Naive B cell (primary cell): Measurements from ENCODE around the gene PDE8B. TPM values are rescaled to one million over a fixed set of nuclear protein-coding genes. Genes with fewer than 3 reads are reported as not detected.
"Not testable (repeated sequence)": the region's sequence is repeated elsewhere in the genome, so short reads cannot be mapped to it uniquely, and the experiment has no call there.

Experiments
- ATAC-seq, 2 donors: fragments of 150-1000 bp; cut with Tn5 transposase; 2 replicates each; pipeline ENCODE4 v1.10.0; 2021; ENCODE audit warnings: low read depth in 2 of 2, mild to moderate bottlenecking in 2 of 2, moderate library complexity in 2 of 2
- DNase-seq: peaks from one replicate; pipeline ENCODE4 v3.0.0; 2022
- H3K27ac Mint-ChIP-seq, 6 donors: one replicate each; pipeline ENCODE4 v1.8.0; 2020 to 2022; ENCODE audit warnings: mild to moderate bottlenecking in 6 of 6, mixed read lengths in 6 of 6, moderate library complexity in 5 of 6, inconsistent platforms in 2 of 6
- H3K27me3 Mint-ChIP-seq, 3 donors: one replicate each; pipeline ENCODE4 v1.8.0; 2021 to 2022; ENCODE audit warnings: mixed read lengths in 3 of 3, mild to moderate bottlenecking in 1 of 3
- H3K36me3 Mint-ChIP-seq, 2 donors: one replicate each; pipeline ENCODE4 v1.8.0; 2020 to 2022; ENCODE audit warnings: mixed read lengths in 2 of 2, inconsistent platforms in 1 of 2, mild to moderate bottlenecking in 1 of 2
- H3K4me1 Mint-ChIP-seq, 3 donors: one replicate each; pipeline ENCODE4 v1.8.0; 2020 to 2022; ENCODE audit warnings: mixed read lengths in 3 of 3, inconsistent platforms in 1 of 3, mild to moderate bottlenecking in 1 of 3, moderate library complexity in 1 of 3
- H3K4me3 Mint-ChIP-seq, 8 donors: one replicate each; pipeline ENCODE4 v1.8.0; 2020 to 2022; ENCODE audit warnings: mild to moderate bottlenecking in 8 of 8, mixed read lengths in 8 of 8, moderate library complexity in 8 of 8, inconsistent platforms in 2 of 8
- H3K9me3 Mint-ChIP-seq, 7 donors: one replicate each; pipeline ENCODE4 v1.8.0; 2020 to 2022; ENCODE audit warnings: mixed read lengths in 7 of 7, mild to moderate bottlenecking in 5 of 7, inconsistent platforms in 2 of 7, moderate library complexity in 1 of 7
- polyA plus RNA-seq, 6 donors: library from polyadenylated mRNA; unstranded; fragments of 300-500 nt; fragmentation: Illumina TruSeq; gene quantifications; one replicate each; pipeline ENCODE4 v1.2.3, GENCODE V29; 2021; ENCODE audit warnings: low read depth in 6 of 6

The PDE8B gene
- polyA plus RNA-seq, 6 donors from 2014 or later: 0.05 to 1.2 (median 0.13) TPM

DNA sequence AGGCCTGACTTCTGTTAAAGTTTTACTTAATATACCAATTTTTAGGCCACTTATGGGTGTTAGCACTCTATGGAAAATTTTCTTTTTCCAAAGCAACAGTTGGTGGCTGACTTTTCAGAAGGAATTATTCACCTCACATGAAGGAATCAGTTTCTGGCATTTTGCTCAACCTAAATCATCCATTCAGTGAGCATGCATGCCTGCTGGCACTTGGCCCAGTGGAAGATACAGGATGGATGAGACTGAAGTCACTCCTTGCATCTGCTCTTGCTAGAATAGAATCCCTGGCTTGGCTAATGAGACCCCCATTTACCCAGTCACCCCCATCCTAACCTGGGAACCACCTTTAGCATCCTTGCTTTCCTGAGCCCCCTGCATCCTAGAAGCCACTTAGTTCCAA, 149.9 kb downstream of the PDE8B start:
- Mint-ChIP-seq H3K27ac (no peak overlapping the region), H3K36me3 (no peaks in the 10 kb centered on the region), H3K4me1 (peaks cover 0 to 3% (median 0%) of the 10 kb centered on the region in 3 donors), H3K9me3 (no peaks in the 10 kb centered on the region), H3K4me3 (no peak overlapping the region), H3K27me3 (no peaks in the 10 kb centered on the region)
- DNase-seq (no peak), ATAC-seq (no peak)

GRCh38 chr5:77360973-77361372, 150.5 kb downstream of the PDE8B start:
- Mint-ChIP-seq H3K27me3 (no peaks in the 10 kb centered on the region), H3K4me1 (peaks cover 0 to 3% (median 0%) of the 10 kb centered on the region in 3 donors), H3K4me3 (no peak overlapping the region), H3K27ac (no peak overlapping the region), H3K9me3 (no peaks in the 10 kb centered on the region), H3K36me3 (no peaks in the 10 kb centered on the region)
- DNase-seq: no peak
- ATAC-seq: no peak

GRCh38 chr5:77366717-77367500, 156.4 kb downstream of the PDE8B start:
- H3K36me3 Mint-ChIP-seq: no peaks in the 10 kb centered on the region
- no peak overlapping the region for H3K4me3 Mint-ChIP-seq
- H3K27ac Mint-ChIP-seq: no peak overlapping the region
- DNase-seq (no peak), ATAC-seq (no peak)
- no peaks in the 10 kb centered on the region for H3K27me3 Mint-ChIP-seq
- no peaks in the 10 kb centered on the region for H3K9me3 Mint-ChIP-seq
- no peaks in the 10 kb centered on the region for H3K4me1 Mint-ChIP-seq

- H3K27me3 Mint-ChIP-seq: no peaks in the 10 kb centered on the region
- no peaks in the 10 kb centered on the region for H3K4me1 Mint-ChIP-seq
- no peak overlapping the region for H3K4me3 Mint-ChIP-seq
- no peaks in the 10 kb centered on the region for H3K9me3 Mint-ChIP-seq
- DNase-seq: no peak
- no peak for ATAC-seq
- H3K36me3 Mint-ChIP-seq: no peaks in the 10 kb centered on the region
- H3K27ac Mint-ChIP-seq: peak overlapping the region in 1 of 6 donors; percentile 1
Measured at GRCh38 chr5:77367741-77368140, 157.3 kb downstream of the PDE8B start.

- no peaks in the 10 kb centered on the region for H3K4me1 Mint-ChIP-seq
- no peaks in the 10 kb centered on the region for H3K27me3 Mint-ChIP-seq
- H3K9me3 Mint-ChIP-seq: no peaks in the 10 kb centered on the region
- H3K4me3 Mint-ChIP-seq: no peak overlapping the region
- no peaks in the 10 kb centered on the region for H3K36me3 Mint-ChIP-seq
- no peak for DNase-seq
- ATAC-seq: no peak
- peak overlapping the region in 2 of 6 donors; percentile 1 to 76 for H3K27ac Mint-ChIP-seq
Measured at GRCh38 chr5:77368367-77368766, 157.9 kb downstream of the PDE8B start.

DNA sequence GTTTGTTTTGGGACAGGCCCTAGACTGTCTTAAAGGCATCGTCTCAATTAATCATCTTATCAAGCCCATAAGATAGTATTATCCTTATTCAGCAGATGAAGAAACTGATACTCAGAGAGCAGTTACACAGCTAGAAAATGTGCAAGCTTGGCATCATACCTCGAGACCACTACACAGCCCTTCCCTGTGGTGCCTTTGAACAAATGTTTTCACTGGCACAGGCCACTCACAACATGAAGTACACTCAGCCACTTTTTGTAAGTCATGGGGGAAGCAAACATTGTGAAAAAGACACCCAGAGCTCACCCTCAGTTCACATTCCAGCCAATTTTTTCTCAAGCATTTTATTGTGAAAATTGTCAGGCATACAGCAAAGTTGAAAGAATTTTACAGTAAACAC, 159.1 kb downstream of the PDE8B start:
- no peaks in the 10 kb centered on the region for H3K9me3 Mint-ChIP-seq
- no peak overlapping the region for H3K4me3 Mint-ChIP-seq
- no peaks in the 10 kb centered on the region for H3K27me3 Mint-ChIP-seq
- H3K36me3 Mint-ChIP-seq: no peaks in the 10 kb centered on the region
- no peaks in the 10 kb centered on the region for H3K4me1 Mint-ChIP-seq
- ATAC-seq (no peak), DNase-seq (no peak)
- H3K27ac Mint-ChIP-seq: no peak overlapping the region

DNA sequence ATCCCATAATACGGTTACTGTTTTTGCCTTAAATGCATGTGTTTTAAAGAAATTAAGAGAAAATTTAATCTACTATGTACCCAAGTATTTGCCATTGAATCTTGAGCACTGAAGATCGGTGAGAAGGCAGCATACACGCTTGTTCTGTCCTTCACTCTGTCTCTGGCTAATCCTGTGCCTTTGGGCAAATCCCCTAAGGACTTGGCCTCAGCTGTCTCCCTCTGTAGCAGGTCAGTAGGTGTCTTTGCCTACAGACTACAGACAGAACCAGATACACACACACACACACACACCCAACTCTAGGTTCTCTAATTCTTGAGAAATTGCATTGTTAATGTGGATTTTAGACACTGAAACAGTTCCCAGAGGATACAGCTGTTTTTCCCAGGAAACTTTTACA, 164.2 kb downstream of the PDE8B start:
- Mint-ChIP-seq H3K4me1 (no peaks in the 10 kb centered on the region), H3K36me3 (no peaks in the 10 kb centered on the region), H3K9me3 (no peaks in the 10 kb centered on the region), H3K27me3 (peaks cover 0 to 6% (median 6%) of the 10 kb centered on the region in 3 donors), H3K4me3 (no peak overlapping the region), H3K27ac (peak overlapping the region in 1 of 6 donors; percentile 44)
- DNase-seq (no peak), ATAC-seq (no peak)

- Mint-ChIP-seq H3K27me3 (peaks cover 0 to 6% (median 6%) of the 10 kb centered on the region in 3 donors), H3K4me3 (no peak overlapping the region), H3K36me3 (no peaks in the 10 kb centered on the region), H3K9me3 (no peaks in the 10 kb centered on the region), H3K27ac (peak overlapping the region in 1 of 6 donors; percentile 12), H3K4me1 (no peaks in the 10 kb centered on the region)
- DNase-seq (no peak), ATAC-seq (no peak)
Measured at GRCh38 chr5:77376609-77377300, 166.3 kb downstream of the PDE8B start.

DNA sequence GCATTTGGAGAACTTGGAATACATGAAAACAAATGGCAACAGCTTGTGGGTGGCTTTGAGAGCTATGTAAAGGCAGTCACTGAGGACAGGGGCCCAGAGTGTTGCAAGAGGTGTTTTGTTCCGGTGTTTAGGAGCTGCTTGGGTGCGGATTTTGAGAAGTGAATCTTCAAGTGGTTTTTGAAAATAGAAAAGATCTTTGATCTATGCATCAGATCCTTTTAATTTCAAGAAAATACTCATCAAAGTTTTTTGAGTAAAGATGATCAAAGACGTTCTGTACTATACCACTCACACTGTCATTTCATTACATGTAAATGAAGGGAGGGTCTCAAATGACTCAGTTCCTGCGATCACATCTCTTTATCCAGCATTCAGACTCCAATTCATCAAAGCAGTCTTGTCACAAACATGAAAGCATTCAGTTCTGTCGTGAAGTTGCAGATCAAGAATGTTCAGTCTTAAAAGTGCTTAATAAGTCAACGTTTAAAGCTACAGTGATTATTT, 169.1 kb downstream of the PDE8B start:
- H3K27me3 Mint-ChIP-seq: peaks cover 0 to 6% (median 6%) of the 10 kb centered on the region in 3 donors
- peaks cover 0 to 5% (median 0%) of the 10 kb centered on the region in 7 donors for H3K9me3 Mint-ChIP-seq
- no peaks in the 10 kb centered on the region for H3K36me3 Mint-ChIP-seq
- no peaks in the 10 kb centered on the region for H3K4me1 Mint-ChIP-seq
- no peak overlapping the region for H3K27ac Mint-ChIP-seq
- ATAC-seq (no peak), DNase-seq (no peak)
- H3K4me3 Mint-ChIP-seq: no peak overlapping the region

DNA sequence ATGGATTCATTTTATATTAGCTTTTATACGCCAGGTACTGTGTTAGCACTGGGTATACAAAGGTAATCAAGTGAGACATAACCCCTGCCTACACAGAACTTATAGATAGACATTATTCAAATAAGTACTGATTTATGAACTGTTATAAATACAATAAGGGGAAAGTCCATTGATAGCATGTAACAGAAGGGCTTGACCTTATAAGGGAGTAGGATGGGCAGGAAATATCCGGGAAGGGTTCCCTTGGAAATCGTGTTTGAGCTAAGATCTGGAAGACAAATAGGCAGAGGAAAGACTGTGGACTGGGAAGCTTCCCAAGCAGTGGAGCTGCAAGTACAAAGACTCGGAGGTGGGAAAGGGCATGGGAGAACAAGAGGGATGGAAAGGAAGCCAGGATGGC, 170.2 kb downstream of the PDE8B start:
- Mint-ChIP-seq H3K9me3 (peaks cover 0 to 5% (median 0%) of the 10 kb centered on the region in 7 donors), H3K27me3 (peaks cover 0 to 6% (median 6%) of the 10 kb centered on the region in 3 donors), H3K4me3 (no peak overlapping the region), H3K4me1 (no peaks in the 10 kb centered on the region), H3K36me3 (no peaks in the 10 kb centered on the region), H3K27ac (no peak overlapping the region)
- DNase-seq (no peak), ATAC-seq (no peak)

DNA sequence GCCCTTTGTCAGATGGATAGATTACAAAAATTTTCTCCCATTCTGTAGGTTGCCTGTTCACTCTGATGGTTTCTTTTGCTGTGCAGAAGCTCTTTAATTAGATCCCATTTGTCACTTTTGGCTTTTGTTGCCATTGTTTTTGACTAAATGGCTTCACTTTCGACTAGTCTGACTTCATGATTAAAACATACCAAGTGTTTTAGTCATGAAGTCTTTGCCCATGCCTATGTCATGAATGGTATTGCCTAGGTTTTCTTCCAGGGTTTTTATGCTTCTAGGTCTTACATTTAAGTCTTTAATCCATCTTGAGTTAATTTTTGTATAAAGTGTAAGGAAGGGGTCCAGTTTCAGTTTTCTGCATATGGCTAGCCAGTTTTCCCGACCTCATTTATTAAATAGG, 172.9 kb downstream of the PDE8B start:
- not testable (repeated sequence) for H3K9me3 Mint-ChIP-seq, H3K4me3 Mint-ChIP-seq, ATAC-seq, H3K27me3 Mint-ChIP-seq, H3K4me1 Mint-ChIP-seq, H3K27ac Mint-ChIP-seq, DNase-seq, H3K36me3 Mint-ChIP-seq

DNA sequence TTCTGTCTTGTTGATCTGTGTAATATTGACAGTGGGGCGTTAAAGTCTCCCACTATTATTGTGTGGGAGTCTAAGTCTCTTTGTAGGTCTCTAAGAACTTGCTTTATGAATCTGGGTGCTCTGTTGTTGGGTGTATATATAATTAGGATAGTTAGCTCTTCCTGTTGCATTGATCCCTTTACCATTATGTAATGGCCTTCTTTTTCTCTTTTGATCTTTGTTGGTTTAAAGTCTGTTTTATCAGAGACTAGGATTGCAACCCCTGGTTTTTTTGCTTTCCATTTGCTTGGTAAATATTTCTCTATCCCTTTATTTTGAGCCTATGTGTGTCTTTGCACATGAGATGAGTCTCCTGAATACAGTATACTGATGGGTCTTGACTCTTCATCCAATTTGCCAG, 175.9 kb downstream of the PDE8B start:
- H3K4me3 Mint-ChIP-seq, H3K9me3 Mint-ChIP-seq, H3K36me3 Mint-ChIP-seq, H3K4me1 Mint-ChIP-seq, H3K27ac Mint-ChIP-seq, DNase-seq, H3K27me3 Mint-ChIP-seq, ATAC-seq: not testable (repeated sequence)

DNA sequence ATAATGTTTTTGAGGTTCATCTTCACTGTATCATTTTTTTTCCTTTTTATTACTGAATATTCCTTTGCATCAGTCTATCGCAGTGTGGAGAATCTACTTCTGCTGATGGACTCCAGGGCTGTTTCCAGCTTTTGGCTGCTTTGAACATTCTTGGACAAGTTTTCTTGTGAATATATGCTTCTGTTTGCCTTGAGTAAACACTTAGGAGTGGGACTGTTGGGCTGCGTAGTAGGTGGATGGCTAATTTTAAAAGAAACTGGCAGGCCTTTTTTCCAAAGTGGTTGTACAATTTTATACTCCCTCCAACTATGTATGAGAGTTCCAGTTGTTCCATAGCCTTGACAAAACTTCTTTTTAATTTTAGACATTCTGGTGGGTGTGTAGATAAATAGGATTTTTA, 179.3 kb downstream of the PDE8B start:
- Mint-ChIP-seq H3K27ac (peak overlapping the region in 1 of 6 donors; percentile 1), H3K4me1 (no peaks in the 10 kb centered on the region), H3K36me3 (no peaks in the 10 kb centered on the region), H3K9me3 (peaks cover 0 to 2% (median 0%) of the 10 kb centered on the region in 7 donors), H3K27me3 (no peaks in the 10 kb centered on the region), H3K4me3 (no peak overlapping the region)
- no peak for ATAC-seq
- DNase-seq: no peak

- H3K27me3 Mint-ChIP-seq: no peaks in the 10 kb centered on the region
- H3K4me3 Mint-ChIP-seq: no peak overlapping the region
- no peaks in the 10 kb centered on the region for H3K4me1 Mint-ChIP-seq
- ATAC-seq (no peak), DNase-seq (no peak)
- H3K27ac Mint-ChIP-seq: no peak overlapping the region
- no peaks in the 10 kb centered on the region for H3K36me3 Mint-ChIP-seq
- H3K9me3 Mint-ChIP-seq: peaks cover 0 to 2% (median 0%) of the 10 kb centered on the region in 7 donors
Measured at GRCh38 chr5:77390221-77390620, 179.7 kb downstream of the PDE8B start.
